NCI-H187 treated with DMSO at 0.1 percent for 48 hours (cell line): ENCODE measurements around the gene AKT1S1.

Source experiments
- DNase-seq: peaks from one replicate; lab custom pipeline; 2025; lab: John Stamatoyannopoulos, UW

The AKT1S1 gene

GRCh38 chr19:49882643-49883042 is 5.5 kb upstream of the AKT1S1 start:
- no peak for DNase-seq

GRCh38 chr19:49881672-49882394 is 4.7 kb upstream of the AKT1S1 start:
- DNase-seq, result no peak

GRCh38 chr19:49881186-49881585 is 4.0 kb upstream of the AKT1S1 start:
- DNase-seq, result no peak

GRCh38 chr19:49880162-49880869 is 3.2 kb upstream of the AKT1S1 start:
- DNase-seq, result no peak

GRCh38 chr19:49879243-49879963 is 2.2 kb upstream of the AKT1S1 start:
- no peak for DNase-seq

GRCh38 chr19:49878744-49879070 is 1.6 kb upstream of the AKT1S1 start:
- DNase-seq, result no peak

- peak; percentile 78 for DNase-seq
Measured at GRCh38 chr19:49877879-49878743, 956 bp upstream of the AKT1S1 start.

- peak; percentile 96 for DNase-seq
Measured at GRCh38 chr19:49876422-49877019, 634 bp downstream of the AKT1S1 start.

GRCh38 chr19:49875857-49876421 is 1.2 kb downstream of the AKT1S1 start:
- no peak for DNase-seq

GRCh38 chr19:49875177-49875576 is 2.0 kb downstream of the AKT1S1 start:
- DNase-seq, result no peak

GRCh38 chr19:49874503-49875157 is 2.5 kb downstream of the AKT1S1 start:
- no peak for DNase-seq

- no peak for DNase-seq
Measured at GRCh38 chr19:49873834-49874233, 3.3 kb downstream of the AKT1S1 start.

- DNase-seq, result no peak
Measured at GRCh38 chr19:49873129-49873521, 4.0 kb downstream of the AKT1S1 start.

- DNase-seq, result no peak
Measured at GRCh38 chr19:49872245-49873128, 4.7 kb downstream of the AKT1S1 start.

GRCh38 chr19:49871349-49871985 is 5.7 kb downstream of the AKT1S1 start:
- DNase-seq, result no peak

GRCh38 chr19:49870309-49870901 is 6.8 kb downstream of the AKT1S1 start:
- DNase-seq, result no peak

GRCh38 chr19:49869484-49870308 is 7.5 kb downstream of the AKT1S1 start:
- peak; percentile 100 for DNase-seq

GRCh38 chr19:49869009-49869483 is 8.1 kb downstream of the AKT1S1 start:
- no peak for DNase-seq
